Measurements from ENCODE around the gene HOXA10.

DNA sequence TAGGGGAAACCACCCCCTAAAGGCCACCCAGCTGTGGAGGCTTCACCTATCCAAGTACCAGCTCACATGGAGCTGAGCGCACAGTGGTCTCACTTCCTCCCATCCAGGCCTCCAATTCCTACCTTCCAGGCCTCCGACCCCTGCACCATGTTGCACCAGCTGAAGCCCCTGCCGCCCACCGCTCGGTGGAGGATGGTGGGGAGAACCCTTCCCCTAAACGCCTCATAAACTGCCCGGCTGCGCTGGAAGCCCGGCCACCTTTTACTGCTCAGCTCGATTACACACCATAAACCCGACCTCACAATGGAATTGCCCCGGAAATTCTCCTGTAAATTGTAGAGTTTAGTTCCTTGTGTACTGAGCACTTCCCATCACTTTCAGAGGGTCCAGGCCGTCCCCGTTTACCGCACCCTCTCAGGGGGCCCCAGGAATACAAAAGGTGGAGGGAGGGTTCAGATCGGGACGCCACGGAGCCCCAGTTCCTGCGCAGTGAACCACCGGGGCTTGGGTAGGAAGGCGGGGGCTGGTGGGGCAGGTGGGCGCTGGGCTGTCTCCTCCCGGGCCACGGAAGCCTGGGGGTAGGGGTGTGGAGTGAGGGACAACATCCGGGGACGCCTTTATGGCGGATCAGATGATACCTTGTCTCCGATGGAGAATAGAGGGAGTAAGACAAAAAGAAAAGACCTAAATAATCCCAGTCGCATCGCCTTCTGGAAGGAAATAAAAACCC is 16.3 kb downstream of the HOXA10 start:
- TF ChIP-seq ESRRG (CRISPR knock-in tag; IDR thresholded peaks at IDR 0.05), result no peak
- TF ChIP-seq BACH2 (CRISPR knock-in tag; IDR thresholded peaks at IDR 0.05; ENCODE audit: borderline replicate concordance), result no peak
- no peak for TF ChIP-seq ZFP30 (CRISPR knock-in tag; IDR thresholded peaks at IDR 0.05)
- TF ChIP-seq, protein P1, sequence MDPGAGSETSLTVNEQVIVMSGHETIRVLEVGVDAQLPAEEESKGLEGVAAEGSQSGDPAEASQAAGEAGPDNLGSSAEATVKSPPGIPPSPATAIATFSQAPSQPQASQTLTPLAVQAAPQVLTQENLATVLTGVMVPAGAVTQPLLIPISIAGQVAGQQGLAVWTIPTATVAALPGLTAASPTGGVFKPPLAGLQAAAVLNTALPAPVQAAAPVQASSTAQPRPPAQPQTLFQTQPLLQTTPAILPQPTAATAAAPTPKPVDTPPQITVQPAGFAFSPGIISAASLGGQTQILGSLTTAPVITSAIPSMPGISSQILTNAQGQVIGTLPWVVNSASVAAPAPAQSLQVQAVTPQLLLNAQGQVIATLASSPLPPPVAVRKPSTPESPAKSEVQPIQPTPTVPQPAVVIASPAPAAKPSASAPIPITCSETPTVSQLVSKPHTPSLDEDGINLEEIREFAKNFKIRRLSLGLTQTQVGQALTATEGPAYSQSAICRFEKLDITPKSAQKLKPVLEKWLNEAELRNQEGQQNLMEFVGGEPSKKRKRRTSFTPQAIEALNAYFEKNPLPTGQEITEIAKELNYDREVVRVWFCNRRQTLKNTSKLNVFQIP (CRISPR knock-in tag; IDR thresholded peaks at IDR 0.05; ENCODE audit: borderline replicate concordance, low read depth), result no peak
- TF ChIP-seq TCF4 (CRISPR knock-in tag; IDR thresholded peaks at IDR 0.05; ENCODE audit: borderline replicate concordance), result no peak
- no peak for TF ChIP-seq ARNTL (CRISPR knock-in tag; IDR thresholded peaks at IDR 0.05; ENCODE audit: borderline replicate concordance, low read depth)
- TF ChIP-seq, protein P2, sequence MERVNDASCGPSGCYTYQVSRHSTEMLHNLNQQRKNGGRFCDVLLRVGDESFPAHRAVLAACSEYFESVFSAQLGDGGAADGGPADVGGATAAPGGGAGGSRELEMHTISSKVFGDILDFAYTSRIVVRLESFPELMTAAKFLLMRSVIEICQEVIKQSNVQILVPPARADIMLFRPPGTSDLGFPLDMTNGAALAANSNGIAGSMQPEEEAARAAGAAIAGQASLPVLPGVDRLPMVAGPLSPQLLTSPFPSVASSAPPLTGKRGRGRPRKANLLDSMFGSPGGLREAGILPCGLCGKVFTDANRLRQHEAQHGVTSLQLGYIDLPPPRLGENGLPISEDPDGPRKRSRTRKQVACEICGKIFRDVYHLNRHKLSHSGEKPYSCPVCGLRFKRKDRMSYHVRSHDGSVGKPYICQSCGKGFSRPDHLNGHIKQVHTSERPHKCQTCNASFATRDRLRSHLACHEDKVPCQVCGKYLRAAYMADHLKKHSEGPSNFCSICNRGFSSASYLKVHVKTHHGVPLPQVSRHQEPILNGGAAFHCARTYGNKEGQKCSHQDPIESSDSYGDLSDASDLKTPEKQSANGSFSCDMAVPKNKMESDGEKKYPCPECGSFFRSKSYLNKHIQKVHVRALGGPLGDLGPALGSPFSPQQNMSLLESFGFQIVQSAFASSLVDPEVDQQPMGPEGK (CRISPR knock-in tag; IDR thresholded peaks at IDR 0.05; ENCODE audit: borderline replicate concordance), result no peak
- TF ChIP-seq OSR1 (CRISPR knock-in tag; IDR thresholded peaks at IDR 0.05), result no peak
- TF ChIP-seq ZC3H10 (CRISPR knock-in tag; IDR thresholded peaks at IDR 0.05), result no peak
- TF ChIP-seq, protein P3, sequence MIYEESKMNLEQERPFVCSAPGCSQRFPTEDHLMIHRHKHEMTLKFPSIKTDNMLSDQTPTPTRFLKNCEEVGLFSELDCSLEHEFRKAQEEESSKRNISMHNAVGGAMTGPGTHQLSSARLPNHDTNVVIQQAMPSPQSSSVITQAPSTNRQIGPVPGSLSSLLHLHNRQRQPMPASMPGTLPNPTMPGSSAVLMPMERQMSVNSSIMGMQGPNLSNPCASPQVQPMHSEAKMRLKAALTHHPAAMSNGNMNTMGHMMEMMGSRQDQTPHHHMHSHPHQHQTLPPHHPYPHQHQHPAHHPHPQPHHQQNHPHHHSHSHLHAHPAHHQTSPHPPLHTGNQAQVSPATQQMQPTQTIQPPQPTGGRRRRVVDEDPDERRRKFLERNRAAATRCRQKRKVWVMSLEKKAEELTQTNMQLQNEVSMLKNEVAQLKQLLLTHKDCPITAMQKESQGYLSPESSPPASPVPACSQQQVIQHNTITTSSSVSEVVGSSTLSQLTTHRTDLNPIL (CRISPR knock-in tag; IDR thresholded peaks at IDR 0.05; ENCODE audit: low read depth), result no peak
- TF ChIP-seq RARB (CRISPR knock-in tag; IDR thresholded peaks at IDR 0.05), result no peak
- TF ChIP-seq, protein P4, sequence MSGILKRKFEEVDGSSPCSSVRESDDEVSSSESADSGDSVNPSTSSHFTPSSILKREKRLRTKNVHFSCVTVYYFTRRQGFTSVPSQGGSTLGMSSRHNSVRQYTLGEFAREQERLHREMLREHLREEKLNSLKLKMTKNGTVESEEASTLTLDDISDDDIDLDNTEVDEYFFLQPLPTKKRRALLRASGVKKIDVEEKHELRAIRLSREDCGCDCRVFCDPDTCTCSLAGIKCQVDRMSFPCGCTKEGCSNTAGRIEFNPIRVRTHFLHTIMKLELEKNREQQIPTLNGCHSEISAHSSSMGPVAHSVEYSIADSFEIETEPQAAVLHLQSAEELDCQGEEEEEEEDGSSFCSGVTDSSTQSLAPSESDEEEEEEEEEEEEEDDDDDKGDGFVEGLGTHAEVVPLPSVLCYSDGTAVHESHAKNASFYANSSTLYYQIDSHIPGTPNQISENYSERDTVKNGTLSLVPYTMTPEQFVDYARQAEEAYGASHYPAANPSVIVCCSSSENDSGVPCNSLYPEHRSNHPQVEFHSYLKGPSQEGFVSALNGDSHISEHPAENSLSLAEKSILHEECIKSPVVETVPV (CRISPR knock-in tag; IDR thresholded peaks at IDR 0.05), result no peak
